ENCODE data around the gene CCDC117.
"Not testable (repeated sequence)": the region's sequence is repeated elsewhere in the genome, so short reads cannot be mapped to it uniquely, and the experiment has no call there.

Gene CCDC117, protein sequence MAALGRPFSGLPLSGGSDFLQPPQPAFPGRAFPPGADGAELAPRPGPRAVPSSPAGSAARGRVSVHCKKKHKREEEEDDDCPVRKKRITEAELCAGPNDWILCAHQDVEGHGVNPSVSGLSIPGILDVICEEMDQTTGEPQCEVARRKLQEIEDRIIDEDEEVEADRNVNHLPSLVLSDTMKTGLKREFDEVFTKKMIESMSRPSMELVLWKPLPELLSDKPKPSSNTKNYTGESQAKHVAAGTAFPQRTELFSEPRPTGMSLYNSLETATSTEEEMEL

GRCh38 chr22:28772633-28773460, at the start of gene CCDC117:
TSS of gene CCDC117 (plus strand) at chr22:28772695. CDS start at chr22:28772850, 155 bp downstream.
- peak; percentile 96 for DNase-seq (ENCODE audit: low read depth)

- no peak for DNase-seq (ENCODE audit: low read depth)
These were observed 44.5 kb upstream of the CCDC117 start for GRCh38 chr22:28728002-28728401.

DNA sequence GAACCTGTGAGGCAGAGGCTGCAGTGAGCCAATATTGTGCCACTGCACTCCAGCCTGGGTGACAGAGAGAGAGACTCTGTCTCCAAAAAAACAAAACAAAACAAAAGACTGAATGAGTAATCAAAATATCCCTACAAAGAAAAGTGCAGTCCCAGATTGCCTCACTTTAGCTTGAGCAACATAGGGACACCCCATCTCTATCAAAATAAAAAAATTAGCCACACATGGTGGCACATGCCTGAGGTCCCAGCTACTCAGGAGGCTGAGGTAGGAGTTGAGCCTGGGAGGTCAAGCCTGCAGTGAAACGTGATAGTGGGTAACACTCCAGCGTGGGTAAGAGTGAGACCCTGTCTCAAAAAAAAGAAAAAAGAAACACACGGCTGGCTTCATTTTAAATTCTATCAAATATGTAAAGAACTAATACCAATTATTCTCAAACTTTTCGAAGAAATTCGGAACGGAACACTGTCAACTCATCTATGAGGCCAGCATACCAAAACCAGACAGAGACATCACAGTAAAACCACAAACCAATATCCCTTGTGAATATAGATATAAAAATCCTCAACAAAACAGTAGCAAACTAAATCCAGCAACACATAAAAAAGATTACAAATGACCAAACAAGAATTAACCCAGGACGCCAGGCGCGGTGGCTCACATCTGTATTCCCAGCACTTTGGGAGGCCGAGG, 43.7 kb upstream of the CCDC117 start:
- peak; percentile 67 for DNase-seq (ENCODE audit: low read depth)

DNA sequence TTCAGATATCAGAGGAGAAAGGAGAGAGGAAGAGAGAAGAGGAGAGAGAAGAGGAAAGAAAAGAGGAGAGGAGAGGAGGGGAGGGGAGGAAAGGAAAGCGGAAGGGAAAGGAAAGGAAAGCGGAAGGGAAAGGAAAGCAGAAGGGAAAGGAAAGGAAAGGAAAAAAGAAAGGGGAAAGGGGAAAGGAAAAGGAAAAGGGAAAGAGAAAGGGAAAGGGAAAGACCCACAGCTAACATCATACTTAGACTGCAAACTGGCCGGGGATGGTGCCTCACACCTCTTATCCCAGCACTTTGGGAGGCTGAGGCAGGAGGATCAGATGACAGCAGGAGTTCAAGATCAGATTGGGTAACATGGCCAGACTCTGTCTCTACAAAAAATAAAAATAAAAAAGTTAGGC, 42.3 kb upstream of the CCDC117 start:
- DNase-seq (ENCODE audit: low read depth), result no peak

- no peak for DNase-seq (ENCODE audit: low read depth)
These were observed 38.1 kb upstream of the CCDC117 start for GRCh38 chr22:28734393-28734792.

DNA sequence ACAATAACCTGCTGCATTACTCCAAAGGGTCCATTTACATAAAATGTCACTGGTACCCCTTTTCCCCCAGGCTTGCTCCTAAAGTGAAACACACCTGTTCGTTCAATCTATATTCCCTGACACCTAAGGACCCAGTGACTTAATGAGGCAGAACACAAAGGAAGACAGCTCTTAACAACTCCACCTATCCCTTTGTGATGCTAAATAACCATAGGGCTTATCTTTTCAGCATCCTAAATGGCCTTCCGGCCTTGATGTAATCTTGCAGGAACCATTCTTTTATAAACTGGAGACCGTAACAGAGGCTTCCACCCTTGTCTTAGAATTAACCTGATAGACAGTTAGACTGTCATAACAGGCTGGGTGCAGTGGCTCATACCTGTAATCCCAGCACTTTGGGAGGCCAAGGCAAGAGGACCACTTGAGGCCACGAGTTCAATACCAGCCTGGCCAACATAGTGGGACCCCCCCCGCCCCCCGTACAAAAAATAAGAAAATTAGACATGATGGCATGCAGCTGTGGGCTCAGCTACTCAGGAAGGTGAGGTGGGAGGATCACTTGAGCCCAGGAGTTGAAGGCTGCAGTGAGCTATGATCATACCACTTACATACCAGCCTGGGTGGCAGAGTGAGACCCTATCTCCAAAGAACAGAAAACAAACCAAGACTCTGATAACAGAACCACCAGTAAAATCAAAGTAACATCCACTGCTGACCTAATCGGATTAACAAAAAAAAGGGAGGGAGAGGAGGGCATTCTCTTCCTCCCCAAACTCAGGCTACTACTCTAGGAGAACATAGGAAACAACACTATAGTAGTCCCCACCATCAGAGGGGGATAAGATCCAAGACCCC, 36.0 kb upstream of the CCDC117 start:
- no peak for DNase-seq (ENCODE audit: low read depth)

DNA sequence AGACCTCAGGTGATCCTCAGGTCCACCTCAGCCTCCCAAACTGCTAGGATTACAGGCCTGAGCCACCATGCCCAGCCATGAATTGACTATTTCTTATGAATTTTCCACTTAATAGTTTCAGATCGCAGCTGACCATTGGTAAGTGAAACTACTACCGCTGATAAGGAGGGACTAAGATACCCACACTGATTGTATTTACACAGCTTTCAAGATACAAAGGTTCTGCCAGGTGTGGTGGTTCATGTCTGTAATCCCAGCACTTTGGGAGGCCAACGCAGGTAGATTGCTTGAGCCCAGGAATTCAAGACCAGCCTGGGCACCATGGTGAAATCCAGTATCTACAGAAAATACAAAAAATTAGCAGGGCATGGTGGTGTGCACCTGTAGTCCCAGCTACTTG, 34.8 kb upstream of the CCDC117 start:
- DNase-seq (ENCODE audit: low read depth), result no peak

DNA sequence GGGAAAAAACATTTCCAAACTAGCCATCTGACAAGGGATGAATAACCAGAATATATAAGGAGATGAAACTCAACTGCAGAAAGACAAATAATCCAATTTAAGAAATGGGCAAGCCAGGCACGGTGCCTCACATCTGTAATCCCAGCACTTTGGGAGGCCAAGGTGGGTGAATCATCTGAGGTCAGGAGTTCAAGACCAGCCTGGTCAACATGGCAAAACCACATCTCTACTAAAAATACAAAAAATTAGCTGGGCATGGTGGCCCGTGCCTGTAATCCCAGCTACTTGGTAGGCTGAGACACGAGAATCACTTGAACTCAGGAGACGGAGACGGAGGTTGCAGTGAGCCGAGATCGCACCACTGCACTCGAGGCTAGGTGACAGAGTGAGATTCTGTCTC, 33.6 kb upstream of the CCDC117 start:
- DNase-seq (ENCODE audit: low read depth), result not testable (repeated sequence)

- DNase-seq (ENCODE audit: low read depth), result no peak
These were observed 31.2 kb upstream of the CCDC117 start for GRCh38 chr22:28741200-28741784.

DNA sequence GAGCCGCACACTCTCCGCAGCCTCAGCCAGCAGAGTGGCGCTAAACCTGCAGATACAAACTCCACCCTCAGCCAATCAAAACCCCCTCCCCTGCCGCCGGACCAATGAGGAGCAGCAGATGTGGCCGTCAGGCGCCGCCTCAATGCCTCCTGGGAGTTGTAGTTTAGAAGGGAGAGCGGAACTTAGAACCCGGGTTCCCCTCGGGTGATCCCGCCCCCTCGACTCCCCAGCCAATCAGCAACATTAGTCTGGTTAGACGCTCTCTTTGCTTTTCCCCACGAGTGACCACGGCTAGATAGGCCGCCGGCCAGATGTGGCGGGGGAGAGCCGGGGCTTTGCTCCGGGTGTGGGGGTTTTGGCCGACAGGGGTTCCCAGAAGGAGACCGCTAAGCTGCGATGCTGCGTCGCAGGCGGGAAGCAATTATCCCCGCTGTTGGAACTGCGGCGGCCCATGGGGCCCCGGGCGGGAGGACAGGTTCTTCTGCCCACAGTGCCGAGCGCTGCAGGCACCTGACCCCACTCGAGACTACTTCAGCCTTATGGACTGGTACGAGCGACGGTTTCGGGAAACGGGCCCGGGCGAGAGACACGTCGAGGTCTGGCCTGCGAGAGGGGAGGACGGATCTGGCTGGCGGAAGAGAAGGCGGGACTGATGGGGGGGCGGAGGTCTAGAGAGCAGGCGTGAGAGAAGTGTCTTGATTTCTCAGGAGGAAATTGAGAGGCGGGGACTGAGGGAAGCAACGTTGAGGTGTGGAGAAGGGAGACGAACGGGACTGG, 30.5 kb upstream of the CCDC117 start, which contains the start of the genes CHEK2 and HSCB:
CHEK2 (minus strand) TSS at position 36 of the 777 bp plus-strand sequence. CDS start 7,099 bp downstream, outside the sequence.
HSCB (plus strand) TSS at position 255 of the 777 bp plus-strand sequence; CDS start at position 312, 57 bp downstream.
- DNase-seq (ENCODE audit: low read depth), result peak; percentile 97

DNA sequence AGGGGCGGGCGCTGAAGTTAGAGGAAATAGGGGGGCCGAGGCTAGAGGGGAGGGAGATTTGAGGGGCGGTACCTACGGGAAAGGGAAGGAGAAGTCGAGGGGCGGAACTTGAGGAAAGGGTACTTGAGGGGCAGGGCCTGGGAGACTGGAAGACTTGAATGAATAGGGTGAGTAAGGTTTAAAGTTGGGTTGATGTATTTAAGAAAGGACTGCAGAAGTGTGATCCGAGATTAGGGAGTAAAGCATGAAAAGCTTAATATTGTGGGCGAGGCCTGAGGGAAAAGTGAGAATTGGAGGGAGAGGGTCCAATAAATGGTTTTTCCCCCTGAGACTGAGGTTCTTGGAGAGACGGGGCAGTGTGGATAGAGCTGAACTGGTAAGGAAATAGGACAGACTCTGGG, 29.9 kb upstream of the CCDC117 start:
- no peak for DNase-seq (ENCODE audit: low read depth)

DNA sequence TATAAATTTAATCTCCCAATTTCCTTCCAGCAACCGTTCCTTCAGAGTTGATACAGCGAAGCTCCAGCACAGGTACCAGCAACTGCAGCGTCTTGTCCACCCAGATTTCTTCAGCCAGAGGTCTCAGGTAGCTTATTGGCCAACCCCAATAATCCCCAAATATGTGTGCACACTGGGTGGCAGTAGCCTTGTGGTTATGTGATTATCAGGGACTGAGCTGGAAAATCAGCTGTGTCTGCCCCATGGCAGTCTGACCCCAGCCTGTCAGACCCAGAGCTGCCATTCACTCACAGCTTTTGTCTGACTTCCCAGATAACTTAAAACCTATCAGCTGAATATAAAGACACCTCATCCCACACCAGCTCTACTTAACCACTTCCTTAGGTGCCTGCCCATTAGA, 28.6 kb upstream of the CCDC117 start:
- no peak for DNase-seq (ENCODE audit: low read depth)

DNA sequence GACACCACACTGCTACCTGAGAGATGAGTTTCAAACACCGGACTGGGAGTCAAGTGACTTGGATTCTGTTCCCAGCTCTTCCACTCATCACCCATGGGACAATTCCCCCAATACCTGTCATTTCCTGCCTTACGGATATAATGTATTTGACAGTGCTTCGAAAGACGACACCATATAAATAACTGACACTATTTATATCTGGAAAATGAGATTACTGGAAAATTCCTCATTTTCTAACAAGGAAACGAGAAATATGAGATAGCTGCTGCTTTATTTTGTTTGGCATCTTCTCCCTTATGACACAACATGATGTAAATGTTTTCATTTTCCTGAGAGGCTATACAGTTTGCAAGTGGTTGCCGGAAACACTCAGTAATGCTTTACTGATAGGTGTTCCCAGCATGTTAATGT, 22.0 kb upstream of the CCDC117 start:
- peak; percentile 73 for DNase-seq (ENCODE audit: low read depth)

GRCh38 chr22:28754512-28754911, 18.0 kb upstream of the CCDC117 start:
- DNase-seq (ENCODE audit: low read depth), result not testable (repeated sequence)

DNA sequence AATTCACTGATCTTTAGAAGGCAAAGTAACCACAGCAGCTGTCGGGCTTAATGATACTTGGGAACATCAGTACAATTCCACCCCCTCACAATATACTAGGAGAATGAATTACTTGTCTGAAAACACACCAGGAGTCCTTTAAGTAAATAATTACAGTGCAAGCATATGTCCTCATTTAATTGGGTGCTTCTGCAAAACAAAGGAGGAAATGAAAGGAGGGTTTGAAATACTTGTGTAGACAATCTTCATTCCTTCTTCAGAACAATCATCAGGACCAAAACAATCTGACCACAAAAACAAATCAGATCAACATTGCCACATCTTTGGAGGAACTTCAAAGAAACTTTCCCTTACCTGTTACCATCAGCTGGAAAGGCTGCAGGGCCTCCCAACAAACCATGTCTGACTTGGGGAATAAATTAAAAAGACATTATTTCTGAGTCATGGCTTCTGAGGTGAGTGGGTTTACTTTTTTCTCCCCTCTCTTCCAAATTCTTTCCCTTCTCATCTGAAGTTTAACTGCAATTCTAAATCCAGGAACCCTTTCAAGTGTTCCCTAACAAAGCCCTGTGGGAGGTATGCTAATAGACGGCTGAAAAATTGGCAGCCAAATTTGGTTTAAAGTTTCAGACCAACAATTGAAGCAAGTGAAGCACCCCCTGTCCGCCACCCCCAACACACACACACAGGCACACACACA, 12.5 kb upstream of the CCDC117 start:
- no peak for DNase-seq (ENCODE audit: low read depth)

DNA sequence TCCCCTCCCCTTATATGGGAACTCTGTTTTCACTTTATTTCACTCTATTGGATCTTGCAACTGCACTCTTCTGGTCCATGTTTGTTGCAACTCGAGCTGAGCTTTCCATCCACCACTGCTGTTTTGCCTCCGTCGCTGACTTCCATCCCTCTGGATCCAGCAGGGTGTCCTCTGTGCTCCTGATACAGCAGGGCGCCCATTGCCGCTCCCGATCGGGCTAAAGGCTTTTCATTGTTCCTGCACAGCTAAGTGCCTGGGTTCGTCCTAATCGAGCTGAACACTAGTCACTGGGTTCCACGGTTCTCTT, 11.1 kb upstream of the CCDC117 start:
- DNase-seq (ENCODE audit: low read depth), result no peak

- not testable (repeated sequence) for DNase-seq (ENCODE audit: low read depth)
These were observed 10.5 kb upstream of the CCDC117 start for GRCh38 chr22:28762000-28762399.

DNA sequence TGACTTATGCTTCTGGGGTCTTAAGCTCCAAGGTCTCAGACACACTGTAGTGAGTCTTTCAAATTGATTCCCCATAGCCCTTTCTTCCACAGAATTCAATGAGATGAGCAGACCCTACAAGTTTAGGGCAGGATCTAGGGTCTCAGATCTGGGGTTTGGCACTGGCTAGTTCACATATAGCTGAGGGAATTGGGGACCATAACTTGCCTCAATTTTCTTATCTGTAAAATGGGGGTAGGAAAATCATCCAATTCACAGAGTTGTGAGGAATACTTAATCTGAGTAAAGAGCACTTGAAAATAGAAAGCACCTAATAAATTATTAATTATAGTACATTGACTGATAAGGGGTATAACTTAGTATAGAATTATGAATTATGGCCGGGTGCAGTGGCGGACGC, 5.9 kb upstream of the CCDC117 start:
- no peak for DNase-seq (ENCODE audit: low read depth)

- DNase-seq (ENCODE audit: low read depth), result peak; percentile 66
These were observed 3.6 kb upstream of the CCDC117 start for GRCh38 chr22:28768701-28769393.
